Breast epithelium (tissue), 3 donors: Measurements from ENCODE around the gene CPNE6.

ENCODE experiments used
- CTCF ChIP-seq, 3 donors: fragments of 450-650 bp; IDR thresholded peaks; one replicate each; pipeline ENCODE4 v1.5.1; 2016 to 2017; ENCODE audit warnings: antibody characterized with exemption in 3 of 3, mild to moderate bottlenecking in 3 of 3, moderate library complexity in 3 of 3
- POLR2A ChIP-seq: fragments of 450-650 bp; IDR thresholded peaks from one replicate; pipeline ENCODE4 v1.6.1; 2016; ENCODE audit warnings: antibody characterized with exemption, mild to moderate bottlenecking, moderate library complexity

GRCh38 chr14:24119691-24120090 is 48.3 kb downstream of the CPNE6 start:
- no peak for TF ChIP-seq CTCF (IDR thresholded peaks at IDR 0.05)
- no peak for TF ChIP-seq POLR2A
